ENCODE measurements around the gene SCLT1. TPM values are rescaled to one million over a fixed set of nuclear protein-coding genes. Genes with fewer than 3 reads are reported as not detected.

The SCLT1 gene
- total and polyA plus RNA-seq, 2 donors (not counting 1 experiment from before 2014, with no cell fraction given), result 3.5 to 27.2 TPM

DNA sequence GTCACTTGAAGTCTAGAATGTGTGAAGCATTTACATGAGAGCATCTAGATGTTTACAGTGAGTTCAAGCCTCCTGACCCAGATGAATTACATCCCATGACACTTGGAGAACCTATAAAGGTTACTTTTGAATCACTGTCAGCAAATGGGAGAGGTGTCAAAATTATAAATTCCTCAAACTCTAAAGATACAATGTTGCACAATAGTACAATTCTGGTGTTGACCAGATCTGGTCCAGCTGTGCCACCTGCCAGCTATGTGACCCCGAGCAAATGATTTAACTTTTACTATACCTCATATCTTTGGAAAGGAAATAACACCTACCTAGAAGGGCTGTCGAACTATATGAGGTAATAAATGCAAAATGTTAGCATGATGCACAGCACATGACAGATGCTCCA is 214.1 kb downstream of the SCLT1 start:
- no peaks in the 10 kb centered on the region for H3K9me3 Mint-ChIP-seq (ENCODE audit: insufficient read depth)
- Histone ChIP-seq H3K4me3 (ENCODE audit: control extremely low read depth in 1 of 5, extremely low read depth in 1 of 5, insufficient read depth in 1 of 5, low read depth in 2 of 5, low read length in 4 of 5) (no peak overlapping the region), H3K79me2 (ENCODE audit: control insufficient read depth, insufficient read depth, low read length) (no peaks in the 10 kb centered on the region), H3K4me2 (replicated peaks; ENCODE audit: low read depth, low read length, poor library complexity, severe bottlenecking) (no peak overlapping the region), H4K20me1 (ENCODE audit: control insufficient read depth, insufficient read depth, low read length, poor library complexity, severe bottlenecking) (no peaks in the 10 kb centered on the region), H3K9me3 (ENCODE audit: control extremely low read depth in 1 of 3, control insufficient read depth in 2 of 3, insufficient read depth in 1 of 3, low read length in 2 of 3) (no peaks in the 10 kb centered on the region), H3K36me3 (replicated peaks in 1 of 2; ENCODE audit: control extremely low read depth in 1 of 2, control insufficient read depth in 1 of 2, extremely low read depth in 1 of 2, insufficient read depth in 2 of 2, low read length in 1 of 2) (no peaks in the 10 kb centered on the region), H3K27ac (ENCODE audit: low read length in 2 of 2) (no peak overlapping the region), H2AFZ (ENCODE audit: insufficient read depth, low read depth, low read length, poor library complexity, severe bottlenecking) (no peak overlapping the region), H3K27me3 (replicated peaks in 1 of 4; ENCODE audit: control extremely low read depth in 1 of 4, control insufficient read depth in 3 of 4, insufficient read depth in 4 of 4, low read length in 3 of 4) (no peaks in the 10 kb centered on the region), H3K9ac (ENCODE audit: low read length) (no peak overlapping the region), H3K4me1 (ENCODE audit: control insufficient read depth in 2 of 2, insufficient read depth in 2 of 2, low read length in 2 of 2) (no peaks in the 10 kb centered on the region)
- H3K4me3 Mint-ChIP-seq, result no peak overlapping the region
- intact Hi-C loops (cut with micrococcal nuclease), result no loop called here
- TF ChIP-seq, protein P1, sequence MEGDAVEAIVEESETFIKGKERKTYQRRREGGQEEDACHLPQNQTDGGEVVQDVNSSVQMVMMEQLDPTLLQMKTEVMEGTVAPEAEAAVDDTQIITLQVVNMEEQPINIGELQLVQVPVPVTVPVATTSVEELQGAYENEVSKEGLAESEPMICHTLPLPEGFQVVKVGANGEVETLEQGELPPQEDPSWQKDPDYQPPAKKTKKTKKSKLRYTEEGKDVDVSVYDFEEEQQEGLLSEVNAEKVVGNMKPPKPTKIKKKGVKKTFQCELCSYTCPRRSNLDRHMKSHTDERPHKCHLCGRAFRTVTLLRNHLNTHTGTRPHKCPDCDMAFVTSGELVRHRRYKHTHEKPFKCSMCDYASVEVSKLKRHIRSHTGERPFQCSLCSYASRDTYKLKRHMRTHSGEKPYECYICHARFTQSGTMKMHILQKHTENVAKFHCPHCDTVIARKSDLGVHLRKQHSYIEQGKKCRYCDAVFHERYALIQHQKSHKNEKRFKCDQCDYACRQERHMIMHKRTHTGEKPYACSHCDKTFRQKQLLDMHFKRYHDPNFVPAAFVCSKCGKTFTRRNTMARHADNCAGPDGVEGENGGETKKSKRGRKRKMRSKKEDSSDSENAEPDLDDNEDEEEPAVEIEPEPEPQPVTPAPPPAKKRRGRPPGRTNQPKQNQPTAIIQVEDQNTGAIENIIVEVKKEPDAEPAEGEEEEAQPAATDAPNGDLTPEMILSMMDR (IDR thresholded peaks at IDR 0.05), result no peak
- no peak for TF ChIP-seq EZH2 (IDR thresholded peaks at IDR 0.05; ENCODE audit: borderline replicate concordance, insufficient read depth, low read depth, low read length, poor library complexity, severe bottlenecking)
- no peak for DNase-seq
- no peaks in the 10 kb centered on the region for H3K27me3 Mint-ChIP-seq
- no CpG with 5 or more reads among the region's 2 CpGs for WGBS (ENCODE audit: insufficient coverage)
- POLR2A ChIA-PET, result no interaction called here
- ATAC-seq (ENCODE audit: low read depth), result no peak
- no peaks in the 10 kb centered on the region for H3K4me1 Mint-ChIP-seq
- H3K27ac Mint-ChIP-seq, result no peak overlapping the region
- CTCF ChIA-PET, result no interaction called here

- no peaks in the 10 kb centered on the region for H3K4me1 ChIP-seq (ENCODE audit: control insufficient read depth in 2 of 2, insufficient read depth in 2 of 2, low read length in 2 of 2)
- H3K27ac Mint-ChIP-seq, result no peak overlapping the region
Observed at GRCh38 chr4:128877934-128878333, 215.4 kb downstream of the SCLT1 start.

More at GRCh38 chr4:128877934-128878333, 215.4 kb downstream of the SCLT1 start:
- no peak for DNase-seq
- no peaks in the 10 kb centered on the region for H3K27me3 ChIP-seq (replicated peaks in 1 of 4; ENCODE audit: control extremely low read depth in 1 of 4, control insufficient read depth in 3 of 4, insufficient read depth in 4 of 4, low read length in 3 of 4)
- no peaks in the 10 kb centered on the region for H3K9me3 ChIP-seq (ENCODE audit: control extremely low read depth in 1 of 3, control insufficient read depth in 2 of 3, insufficient read depth in 1 of 3, low read length in 2 of 3)
- H3K36me3 ChIP-seq (replicated peaks in 1 of 2; ENCODE audit: control extremely low read depth in 1 of 2, control insufficient read depth in 1 of 2, extremely low read depth in 1 of 2, insufficient read depth in 2 of 2, low read length in 1 of 2), result peaks cover 5 to 6% of the 10 kb centered on the region in 2 experiments
- no peak overlapping the region for H3K27ac ChIP-seq (ENCODE audit: low read length in 2 of 2)
- WGBS (ENCODE audit: insufficient coverage), result no CpG with 5 or more reads among the region's 4 CpGs
- no peak for ATAC-seq (ENCODE audit: low read depth)
- H3K4me3 ChIP-seq (ENCODE audit: control extremely low read depth in 1 of 5, extremely low read depth in 1 of 5, insufficient read depth in 1 of 5, low read depth in 2 of 5, low read length in 4 of 5), result no peak overlapping the region
- no peaks in the 10 kb centered on the region for H4K20me1 ChIP-seq (ENCODE audit: control insufficient read depth, insufficient read depth, low read length, poor library complexity, severe bottlenecking)
- H2AFZ ChIP-seq (ENCODE audit: insufficient read depth, low read depth, low read length, poor library complexity, severe bottlenecking), result no peak overlapping the region
- intact Hi-C loops (cut with micrococcal nuclease), result no loop called here
- TF ChIP-seq, protein P1 (IDR thresholded peaks at IDR 0.05), result no peak
- no peak for TF ChIP-seq EZH2 (IDR thresholded peaks at IDR 0.05; ENCODE audit: borderline replicate concordance, insufficient read depth, low read depth, low read length, poor library complexity, severe bottlenecking)
- Mint-ChIP-seq H3K27me3 (no peaks in the 10 kb centered on the region), H3K9me3 (ENCODE audit: insufficient read depth) (no peaks in the 10 kb centered on the region), H3K4me3 (no peak overlapping the region), H3K4me1 (no peaks in the 10 kb centered on the region)
- no peaks in the 10 kb centered on the region for H3K79me2 ChIP-seq (ENCODE audit: control insufficient read depth, insufficient read depth, low read length)
- H3K4me2 ChIP-seq (replicated peaks; ENCODE audit: low read depth, low read length, poor library complexity, severe bottlenecking), result no peak overlapping the region
- no peak overlapping the region for H3K9ac ChIP-seq (ENCODE audit: low read length)
- ChIA-PET CTCF (interaction anchor here (0.8 to 1.2 kb wide), 3 partner anchors 9 to 14 kb away, joined by 3 to 4 read pairs (median 3); no protein-coding TSS in a partner anchor), POLR2A (no interaction called here)

Measured in B cell (primary cell).